Thyroid gland (tissue), 4 donors: ENCODE measurements around the gene TM7SF3.

Experiments used
- CTCF ChIP-seq, 6 experiments: fragments of 200-600 bp in 3 of 6; fragments of 450-650 bp in 3 of 6; sonication (generic) in 3 of 6; IDR thresholded peaks; one replicate each; pipeline ENCODE4 v1.5.1; 2016 to 2019; ENCODE audit warnings: antibody characterized with exemption in 6 of 6, mild to moderate bottlenecking in 2 of 6, inconsistent platforms in 1 of 6, moderate library complexity in 1 of 6
- POLR2A ChIP-seq, 2 donors: fragments of 450-650 bp; IDR thresholded peaks; one replicate each; pipeline ENCODE4 v1.6.1; 2017; ENCODE audit warnings: antibody characterized with exemption in 2 of 2, mild to moderate bottlenecking in 2 of 2, moderate library complexity in 1 of 2

- no peak for TF ChIP-seq CTCF (IDR thresholded peaks at IDR 0.05)
- no peak for TF ChIP-seq POLR2A (IDR thresholded peaks at IDR 0.05)
Measured at GRCh38 chr12:26989873-26990272, 24.3 kb downstream of the TM7SF3 start.
